HepG2 (cell line): ENCODE data around the gene SFT2D1. TPM values are rescaled to one million over a fixed set of nuclear protein-coding genes. Genes with fewer than 3 reads are reported as not detected.

Experiments
- AKNA ChIP-seq: sonication (generic); formaldehyde crosslinking; IDR thresholded peaks from 2 replicates; pipeline ENCODE4 v1.4.0; 2020; ENCODE audit warnings: missing genetic modification reagents, borderline replicate concordance
- ATF4 ChIP-seq, 2 experiments: fragments of 450-650 bp in 1 of 2; sonication (generic) in 1 of 2; formaldehyde crosslinking; IDR thresholded peaks; 2 replicates each; pipeline versions ENCODE4 v1.5.0 to v1.8.0; 2020 to 2022; ENCODE audit warnings: mild to moderate bottlenecking in 1 of 2, missing genetic modification reagents in 1 of 2
- CBX1 ChIP-seq: IDR thresholded peaks from one replicate; pipeline ENCODE4 v1.6.1; 2016; ENCODE audit warnings: antibody characterized with exemption, low read depth
- CHCHD3 ChIP-seq: sonication (generic); formaldehyde crosslinking; IDR thresholded peaks from 2 replicates; pipeline ENCODE4 v1.8.0; 2022; ENCODE audit warnings: mild to moderate bottlenecking, missing genetic modification reagents, moderate library complexity
- ETS1 ChIP-seq: sonication (generic); formaldehyde crosslinking; IDR thresholded peaks from 2 replicates; pipeline ENCODE4 v1.4.0; 2020; ENCODE audit warnings: missing genetic modification reagents
- HNF4G ChIP-seq, 2 experiments: sonication (generic) in 1 of 2; formaldehyde crosslinking in 1 of 2; IDR thresholded peaks; 2 replicates each; pipeline versions ENCODE4 v1.4.0 to v1.6.1; 2011 to 2020; ENCODE audit warnings: borderline replicate concordance in 2 of 2, low read depth in 2 of 2, mild to moderate bottlenecking in 2 of 2, low read length in 1 of 2, missing genetic modification reagents in 1 of 2, moderate library complexity in 1 of 2
- IKZF5 ChIP-seq: IDR thresholded peaks from 2 replicates; pipeline ENCODE4 v1.6.1; 2018; ENCODE audit warnings: missing genetic modification reagents, mild to moderate bottlenecking, missing compliant biosample characterization
- LCORL ChIP-seq, 2 experiments: fragments of 450-650 bp in 1 of 2; sonication (generic) in 1 of 2; formaldehyde crosslinking in 1 of 2; IDR thresholded peaks; 2 replicates each; pipeline versions ENCODE4 v1.5.0 to v1.6.1; 2017 to 2020; ENCODE audit warnings: antibody characterized with exemption in 1 of 2, missing genetic modification reagents in 1 of 2
- MTF2 ChIP-seq: sonication (generic); formaldehyde crosslinking; IDR thresholded peaks from 2 replicates; pipeline ENCODE4 v1.5.0; 2020; ENCODE audit warnings: missing genetic modification reagents, borderline replicate concordance
- PRMT3 ChIP-seq: sonication (generic); formaldehyde crosslinking; IDR thresholded peaks from 2 replicates; pipeline ENCODE4 v1.8.1; 2022; ENCODE audit warnings: low read depth, mild to moderate bottlenecking, moderate library complexity, missing genetic modification reagents, borderline replicate concordance
- RCOR2 ChIP-seq: IDR thresholded peaks from 2 replicates; pipeline ENCODE4 v1.6.1; 2016; ENCODE audit warnings: missing biosample characterization, missing genetic modification reagents
- RFX1 ChIP-seq: fragments of 450-650 bp; IDR thresholded peaks from 2 replicates; pipeline ENCODE4 v1.6.1; 2017
- SNRNP70 ChIP-seq: fragments of 200-400 bp; formaldehyde crosslinking; IDR thresholded peaks from 2 replicates; pipeline ENCODE4 v1.6.1; 2017; ENCODE audit warnings: mild to moderate bottlenecking, low read depth, low read length, moderate library complexity
- TARDBP ChIP-seq: sonication (generic); formaldehyde crosslinking; IDR thresholded peaks from 2 replicates; pipeline ENCODE4 v1.8.0; 2022; ENCODE audit warnings: mild to moderate bottlenecking, missing genetic modification reagents
- TEF ChIP-seq: sonication (generic); formaldehyde crosslinking; IDR thresholded peaks from 2 replicates; pipeline ENCODE4 v1.5.0; 2020; ENCODE audit warnings: missing genetic modification reagents
- ZFYVE20 ChIP-seq: sonication (generic); formaldehyde crosslinking; IDR thresholded peaks from 2 replicates; pipeline ENCODE4 v1.8.0; 2023; ENCODE audit warnings: low read depth, mild to moderate bottlenecking, moderate library complexity, missing genetic modification reagents, borderline replicate concordance
- ZNF234 ChIP-seq: sonication (generic); formaldehyde crosslinking; conservative IDR thresholded peaks from 2 replicates; pipeline ENCODE4 v1.5.1; 2020; ENCODE audit warnings: mild to moderate bottlenecking, missing genetic modification reagents
- ZNF547 ChIP-seq: sonication (generic); formaldehyde crosslinking; IDR thresholded peaks from 2 replicates; pipeline ENCODE4 v1.5.1; 2020; ENCODE audit warnings: mild to moderate bottlenecking, missing genetic modification reagents
- ZNF577 ChIP-seq: sonication (generic); formaldehyde crosslinking; IDR thresholded peaks from 2 replicates; pipeline ENCODE4 v1.4.0; 2020; ENCODE audit warnings: mild to moderate bottlenecking, low read depth, missing genetic modification reagents, borderline replicate concordance
- polyA plus RNA-seq, 8 experiments: library from polyadenylated mRNA; depleted of rRNA in 3 of 8; stranded (reverse) in 7 of 8; unstranded in 1 of 8; fragments of >200 nt; fragmentation: Illumina TruSeq in 4 of 8; extraction: Trizol in 4 of 8; gene quantifications; 2 replicates each; pipeline versions ENCODE4 v1.2.1 to v1.2.3, GENCODE V29; 2011 to 2016; ENCODE audit warnings: low read depth in 4 of 8, missing spikeins in 1 of 8, mixed read lengths in 1 of 8; ENCODE audit not compliant: insufficient read depth in 1 of 8
- total RNA-seq, 5 experiments: library from RNA; depleted of rRNA; stranded (reverse); fragments of >200 nt; fragmentation: Illumina TruSeq; extraction: Trizol; gene quantifications; 2 replicates each; pipeline ENCODE4 v1.2.3, GENCODE V29; 2016; ENCODE audit warnings: low read depth in 1 of 5

The SFT2D1 gene
- total and polyA plus RNA-seq, 2 of the 13 experiments (the other 11 are each of a cell fraction or from before 2014, with no cell fraction given) = 115 to 147 TPM

GRCh38 chr6:166361077-166361429 lies 18.7 kb upstream of the SFT2D1 start (continued):
- TF ChIP-seq ZNF547 (CRISPR knock-in tag) = peak; percentile 67; the same call in 1 of the 2 replicates
- no peak for TF ChIP-seq ZNF577 (CRISPR knock-in tag)
- TF ChIP-seq RFX1 = no peak
- peak; percentile 92 for TF ChIP-seq TEF
- TF ChIP-seq MTF2 = no peak
- peak; percentile 73 for TF ChIP-seq CBX1
- TF ChIP-seq ZFYVE20 (CRISPR knock-in tag) = no peak; the same call in 1 of the 2 replicates
- peak; percentile 93; the same call in 1 of the 2 replicates for TF ChIP-seq AKNA
- peak; percentile 65; the same call in 1 of the 2 replicates for TF ChIP-seq PRMT3 (CRISPR knock-in tag)
- peak; percentile 81; the same call in 1 of the 2 replicates for TF ChIP-seq RCOR2 (CRISPR knock-in tag)
- 0 out of 2 replicates have a peak, but pooled peaks have one; percentile 21 for TF ChIP-seq LCORL (IDR thresholded peaks at IDR 0.05)
- peak; percentile 92 for TF ChIP-seq LCORL (CRISPR knock-in tag; IDR thresholded peaks at IDR 0.05)
- TF ChIP-seq IKZF5 (CRISPR knock-in tag) = peak; percentile 97
- TF ChIP-seq HNF4G (IDR thresholded peaks at IDR 0.05; ENCODE audit: borderline replicate concordance, low read depth, low read length) = peak; percentile 84
- TF ChIP-seq HNF4G (CRISPR knock-in tag; IDR thresholded peaks at IDR 0.05; ENCODE audit: borderline replicate concordance, low read depth) = peak; percentile 66; the same call in 1 of the 2 replicates
- peak in 1 of 2 experiments; percentile 94; a peak in 2 of 4 replicates for TF ChIP-seq ATF4 (CRISPR knock-in tag; IDR thresholded peaks at IDR 0.05)
- TF ChIP-seq SNRNP70 = no peak
- TF ChIP-seq ZNF234 = no peak
- TF ChIP-seq ETS1 (CRISPR knock-in tag) = peak; percentile 68; the same call in 1 of the 2 replicates
- no peak for TF ChIP-seq CHCHD3
- peak; percentile 96 for TF ChIP-seq TARDBP (CRISPR knock-in tag)
